ENCODE measurements around the gene SLC1A2. TPM values are rescaled to one million over a fixed set of nuclear protein-coding genes. Genes with fewer than 3 reads are reported as not detected.

Gene SLC1A2
- polyA plus RNA-seq, 2 donors: 0.11 TPM; not detected in 1

GRCh38 chr11:35358391-35358790 lies 61.0 kb downstream of the SLC1A2 start:
- no peaks in the 10 kb centered on the region for H3K9me3 ChIP-seq (ENCODE audit: control insufficient read depth in 2 of 2, insufficient read depth in 1 of 2, low read depth in 1 of 2, low read length in 1 of 2)
- no peaks in the 10 kb centered on the region for H3K27me3 ChIP-seq (ENCODE audit: control insufficient read depth in 1 of 2, insufficient read depth in 2 of 2, low read length in 2 of 2)
- peaks cover 0 to 3% of the 10 kb centered on the region in 2 donors for H3K4me1 ChIP-seq (ENCODE audit: control insufficient read depth in 2 of 2, insufficient read depth in 2 of 2, low read length in 1 of 2)
- H3K4me3 ChIP-seq (ENCODE audit: low read depth in 1 of 2, low read length in 2 of 2): no peak overlapping the region
- H3K27ac ChIP-seq (ENCODE audit: low read depth in 2 of 2, low read length in 1 of 2): no peak overlapping the region
- no peaks in the 10 kb centered on the region for H3K36me3 ChIP-seq (ENCODE audit: control insufficient read depth in 2 of 2, insufficient read depth in 2 of 2, low read length in 1 of 2)

- no peaks in the 10 kb centered on the region for H3K9me3 ChIP-seq (ENCODE audit: control insufficient read depth in 2 of 2, insufficient read depth in 1 of 2, low read depth in 1 of 2, low read length in 1 of 2)
- no peak overlapping the region for H3K4me3 ChIP-seq (ENCODE audit: low read depth in 1 of 2, low read length in 2 of 2)
- no peaks in the 10 kb centered on the region for H3K27me3 ChIP-seq (ENCODE audit: control insufficient read depth in 1 of 2, insufficient read depth in 2 of 2, low read length in 2 of 2)
- peaks cover 0 to under 1% of the 10 kb centered on the region in 2 donors for H3K4me1 ChIP-seq (ENCODE audit: control insufficient read depth in 2 of 2, insufficient read depth in 2 of 2, low read length in 1 of 2)
- H3K36me3 ChIP-seq (ENCODE audit: control insufficient read depth in 2 of 2, insufficient read depth in 2 of 2, low read length in 1 of 2): no peaks in the 10 kb centered on the region
- WGBS, 2 donors: 64 to 79% methylated on average over 5 of the region's 5 CpGs
- H3K27ac ChIP-seq (ENCODE audit: low read depth in 2 of 2, low read length in 1 of 2): no peak overlapping the region
Observed at GRCh38 chr11:35357923-35358322, 61.4 kb downstream of the SLC1A2 start.

GRCh38 chr11:35355102-35355749 lies 64.1 kb downstream of the SLC1A2 start:
- Histone ChIP-seq H3K4me1 (ENCODE audit: control insufficient read depth in 2 of 2, insufficient read depth in 2 of 2, low read length in 1 of 2) (peaks cover 0 to 5% of the 10 kb centered on the region in 2 donors), H3K27ac (ENCODE audit: low read depth in 2 of 2, low read length in 1 of 2) (no peak overlapping the region), H3K36me3 (ENCODE audit: control insufficient read depth in 2 of 2, insufficient read depth in 2 of 2, low read length in 1 of 2) (no peaks in the 10 kb centered on the region), H3K4me3 (ENCODE audit: low read depth in 1 of 2, low read length in 2 of 2) (no peak overlapping the region), H3K9me3 (ENCODE audit: control insufficient read depth in 2 of 2, insufficient read depth in 1 of 2, low read depth in 1 of 2, low read length in 1 of 2) (no peaks in the 10 kb centered on the region), H3K27me3 (ENCODE audit: control insufficient read depth in 1 of 2, insufficient read depth in 2 of 2, low read length in 2 of 2) (no peaks in the 10 kb centered on the region)
- 78 to 88% methylated on average over 5 of the region's 5 CpGs for WGBS, 2 donors

GRCh38 chr11:35354644-35355043 lies 64.7 kb downstream of the SLC1A2 start:
- Histone ChIP-seq H3K27ac (ENCODE audit: low read depth in 2 of 2, low read length in 1 of 2) (no peak overlapping the region), H3K27me3 (ENCODE audit: control insufficient read depth in 1 of 2, insufficient read depth in 2 of 2, low read length in 2 of 2) (no peaks in the 10 kb centered on the region), H3K36me3 (ENCODE audit: control insufficient read depth in 2 of 2, insufficient read depth in 2 of 2, low read length in 1 of 2) (no peaks in the 10 kb centered on the region), H3K9me3 (ENCODE audit: control insufficient read depth in 2 of 2, insufficient read depth in 1 of 2, low read depth in 1 of 2, low read length in 1 of 2) (no peaks in the 10 kb centered on the region), H3K4me3 (ENCODE audit: low read depth in 1 of 2, low read length in 2 of 2) (no peak overlapping the region), H3K4me1 (ENCODE audit: control insufficient read depth in 2 of 2, insufficient read depth in 2 of 2, low read length in 1 of 2) (peaks cover 0 to 5% of the 10 kb centered on the region in 2 donors)
- 89 to 91% methylated on average over 7 of the region's 7 CpGs for WGBS, 2 donors

GRCh38 chr11:35352077-35352888 lies 67.1 kb downstream of the SLC1A2 start:
- Histone ChIP-seq H3K4me1 (ENCODE audit: control insufficient read depth in 2 of 2, insufficient read depth in 2 of 2, low read length in 1 of 2) (peaks cover 0 to 5% of the 10 kb centered on the region in 2 donors), H3K27ac (ENCODE audit: low read depth in 2 of 2, low read length in 1 of 2) (no peak overlapping the region), H3K36me3 (ENCODE audit: control insufficient read depth in 2 of 2, insufficient read depth in 2 of 2, low read length in 1 of 2) (no peaks in the 10 kb centered on the region)

GRCh38 chr11:35349897-35350296 lies 69.5 kb downstream of the SLC1A2 start:
- WGBS, 2 donors: 99% methylated on average over 4 of the region's 4 CpGs
- Histone ChIP-seq H3K36me3 (ENCODE audit: control insufficient read depth in 2 of 2, insufficient read depth in 2 of 2, low read length in 1 of 2) (no peaks in the 10 kb centered on the region), H3K9me3 (ENCODE audit: control insufficient read depth in 2 of 2, insufficient read depth in 1 of 2, low read depth in 1 of 2, low read length in 1 of 2) (no peaks in the 10 kb centered on the region)

More at GRCh38 chr11:35352077-35352888, 67.1 kb downstream of the SLC1A2 start:
- H3K9me3 ChIP-seq (ENCODE audit: control insufficient read depth in 2 of 2, insufficient read depth in 1 of 2, low read depth in 1 of 2, low read length in 1 of 2): no peaks in the 10 kb centered on the region
- no peak overlapping the region for H3K4me3 ChIP-seq (ENCODE audit: low read depth in 1 of 2, low read length in 2 of 2)
- WGBS, 2 donors: 40 to 48% methylated on average over 3 of the region's 3 CpGs
- no peaks in the 10 kb centered on the region for H3K27me3 ChIP-seq (ENCODE audit: control insufficient read depth in 1 of 2, insufficient read depth in 2 of 2, low read length in 2 of 2)

GRCh38 chr11:35348898-35349687 lies 70.3 kb downstream of the SLC1A2 start:
- Histone ChIP-seq H3K4me3 (ENCODE audit: low read depth in 1 of 2, low read length in 2 of 2) (no peak overlapping the region), H3K36me3 (ENCODE audit: control insufficient read depth in 2 of 2, insufficient read depth in 2 of 2, low read length in 1 of 2) (no peaks in the 10 kb centered on the region), H3K9me3 (ENCODE audit: control insufficient read depth in 2 of 2, insufficient read depth in 1 of 2, low read depth in 1 of 2, low read length in 1 of 2) (no peaks in the 10 kb centered on the region), H3K27ac (ENCODE audit: low read depth in 2 of 2, low read length in 1 of 2) (no peak overlapping the region), H3K27me3 (ENCODE audit: control insufficient read depth in 1 of 2, insufficient read depth in 2 of 2, low read length in 2 of 2) (no peaks in the 10 kb centered on the region), H3K4me1 (ENCODE audit: control insufficient read depth in 2 of 2, insufficient read depth in 2 of 2, low read length in 1 of 2) (peaks cover 0 to 5% of the 10 kb centered on the region in 2 donors)
- WGBS, 2 donors: 80 to 91% methylated on average over 10 of the region's 10 CpGs

More at GRCh38 chr11:35349897-35350296, 69.5 kb downstream of the SLC1A2 start:
- Histone ChIP-seq H3K27me3 (ENCODE audit: control insufficient read depth in 1 of 2, insufficient read depth in 2 of 2, low read length in 2 of 2) (no peaks in the 10 kb centered on the region), H3K4me1 (ENCODE audit: control insufficient read depth in 2 of 2, insufficient read depth in 2 of 2, low read length in 1 of 2) (peaks cover 0 to 5% of the 10 kb centered on the region in 2 donors), H3K27ac (ENCODE audit: low read depth in 2 of 2, low read length in 1 of 2) (no peak overlapping the region), H3K4me3 (ENCODE audit: low read depth in 1 of 2, low read length in 2 of 2) (no peak overlapping the region)

- H3K9me3 ChIP-seq (ENCODE audit: control insufficient read depth in 2 of 2, insufficient read depth in 1 of 2, low read depth in 1 of 2, low read length in 1 of 2): no peaks in the 10 kb centered on the region
- WGBS, 2 donors: 74 to 79% methylated on average over 1 of the region's 1 CpG
- H3K27me3 ChIP-seq (ENCODE audit: control insufficient read depth in 1 of 2, insufficient read depth in 2 of 2, low read length in 2 of 2): no peaks in the 10 kb centered on the region
- peaks cover 0 to 5% of the 10 kb centered on the region in 2 donors for H3K4me1 ChIP-seq (ENCODE audit: control insufficient read depth in 2 of 2, insufficient read depth in 2 of 2, low read length in 1 of 2)
- no peak overlapping the region for H3K4me3 ChIP-seq (ENCODE audit: low read depth in 1 of 2, low read length in 2 of 2)
- no peaks in the 10 kb centered on the region for H3K36me3 ChIP-seq (ENCODE audit: control insufficient read depth in 2 of 2, insufficient read depth in 2 of 2, low read length in 1 of 2)
- H3K27ac ChIP-seq (ENCODE audit: low read depth in 2 of 2, low read length in 1 of 2): no peak overlapping the region
Observed at GRCh38 chr11:35347921-35348331, 71.4 kb downstream of the SLC1A2 start.

GRCh38 chr11:35347173-35347878 lies 72.0 kb downstream of the SLC1A2 start:
- whole genome bisulfite sequencing, 2 donors: 64 to 73% methylated on average over 6 of the region's 6 CpGs
- Histone ChIP-seq H3K27ac (ENCODE audit: low read depth in 2 of 2, low read length in 1 of 2) (no peak overlapping the region), H3K36me3 (ENCODE audit: control insufficient read depth in 2 of 2, insufficient read depth in 2 of 2, low read length in 1 of 2) (no peaks in the 10 kb centered on the region), H3K9me3 (ENCODE audit: control insufficient read depth in 2 of 2, insufficient read depth in 1 of 2, low read depth in 1 of 2, low read length in 1 of 2) (no peaks in the 10 kb centered on the region), H3K27me3 (ENCODE audit: control insufficient read depth in 1 of 2, insufficient read depth in 2 of 2, low read length in 2 of 2) (no peaks in the 10 kb centered on the region), H3K4me1 (ENCODE audit: control insufficient read depth in 2 of 2, insufficient read depth in 2 of 2, low read length in 1 of 2) (peaks cover 0 to 1% of the 10 kb centered on the region in 2 donors), H3K4me3 (ENCODE audit: low read depth in 1 of 2, low read length in 2 of 2) (no peak overlapping the region)
